ENCODE results near the gene ISM2. TPM values are rescaled to one million over a fixed set of nuclear protein-coding genes. Genes with fewer than 3 reads are reported as not detected.

ISM2 gene
- total and polyA plus RNA-seq, 10 of the 15 experiments (the other 5 are each of a cell fraction or from before 2014, with no cell fraction given), result 0.03 TPM; not detected in 9

GRCh38 chr14:77490347-77490986, 8.1 kb downstream of the ISM2 start (continued):
- TF ChIP-seq CREB1 (IDR thresholded peaks at IDR 0.05; ENCODE audit: low read depth) (no peak), ZBTB11 (CRISPR knock-in tag; IDR thresholded peaks at IDR 0.05) (no peak), IKZF2 (IDR thresholded peaks at IDR 0.05) (no peak)

GRCh38 chr14:77489041-77489440, 9.6 kb downstream of the ISM2 start:
- no TSS peak for BruUV-seq (replicated peaks)
- RAD21 ChIA-PET (ENCODE audit: unreplicated experiment), result no interaction called here
- no peak overlapping the region for H3K27ac ChIP-seq (ENCODE audit: control insufficient read depth, insufficient read depth)
- CTCF ChIA-PET, result interaction anchor here (0.9 kb wide), 1 partner anchor 29 kb away, joined by 3 read pairs; no protein-coding TSS in a partner anchor
- H2AFZ ChIP-seq (ENCODE audit: control insufficient read depth, low read depth, low read length), result no peak overlapping the region
- SMC1A ChIA-PET (ENCODE audit: uncharacterized antibody, unreplicated experiment), result no interaction called here
- H4K20me1 ChIP-seq (ENCODE audit: control insufficient read depth, insufficient read depth), result no peaks in the 10 kb centered on the region
- no peak overlapping the region for H3K4me3 ChIP-seq
- H3K9me3 ChIP-seq (replicated peaks; ENCODE audit: control insufficient read depth, insufficient read depth, low read length), result no peaks in the 10 kb centered on the region
- POLR2A ChIA-PET, result no interaction called here
- no peak overlapping the region for H3K4me2 ChIP-seq (ENCODE audit: control insufficient read depth, insufficient read depth)
- H3K79me2 ChIP-seq (ENCODE audit: control insufficient read depth, insufficient read depth, low read length), result no peaks in the 10 kb centered on the region
- WGBS (ENCODE audit: insufficient coverage, insufficient replicate concordance, low lambda C conversion rate, missing lambda C conversion rate), result 49% methylated on average over 6 of the region's 6 CpGs
- FAIRE-seq (no peak), DNase-seq (ENCODE audit: low read depth, low spot score) (no peak), ATAC-seq (no peak)
- H3K4me1 ChIP-seq (ENCODE audit: control insufficient read depth, insufficient read depth, low read length), result no peaks in the 10 kb centered on the region
- no peak overlapping the region for H3K9ac ChIP-seq (ENCODE audit: control insufficient read depth, insufficient read depth, low read length)
- intact Hi-C loops (cut with micrococcal nuclease; ENCODE audit: unreplicated experiment), result no loop called here
- no peaks in the 10 kb centered on the region for H3K36me3 ChIP-seq (ENCODE audit: control insufficient read depth in 2 of 2, insufficient read depth in 2 of 2, low read length in 1 of 2)
- no peaks in the 10 kb centered on the region for H3K27me3 ChIP-seq (replicated peaks in 1 of 2; ENCODE audit: control insufficient read depth in 2 of 2, insufficient read depth in 2 of 2, low read length in 1 of 2)
- in situ Hi-C loops (cut with MboI), result no loop called here
- TF ChIP-seq SIX5 (IDR thresholded peaks at IDR 0.05; ENCODE audit: low read depth, low read length, severe bottlenecking) (no peak), ZNF622 (IDR thresholded peaks at IDR 0.05) (no peak), ELK1 (IDR thresholded peaks at IDR 0.05; ENCODE audit: low read depth, low read length) (no peak), IRF4 (IDR thresholded peaks at IDR 0.05; ENCODE audit: low read depth, low read length) (no peak), CEBPZ (IDR thresholded peaks at IDR 0.05; ENCODE audit: low read depth, low read length) (no peak), EGR1 (IDR thresholded peaks at IDR 0.05; ENCODE audit: borderline replicate concordance in 1 of 2, low read depth in 2 of 2, low read length in 2 of 2) (no peak), RCOR1 (conservative IDR thresholded peaks at IDR 0.05; ENCODE audit: low read depth, low read length) (no peak), BCLAF1 (IDR thresholded peaks at IDR 0.05) (no peak)
